ENCODE measurements around the gene ADGRD2. TPM values are rescaled to one million over a fixed set of nuclear protein-coding genes. Genes with fewer than 3 reads are reported as not detected.

The ADGRD2 gene
- polyA plus RNA-seq, 4 donors = 0.07 to 0.35 (median 0.10) TPM; not detected in 1

DNA sequence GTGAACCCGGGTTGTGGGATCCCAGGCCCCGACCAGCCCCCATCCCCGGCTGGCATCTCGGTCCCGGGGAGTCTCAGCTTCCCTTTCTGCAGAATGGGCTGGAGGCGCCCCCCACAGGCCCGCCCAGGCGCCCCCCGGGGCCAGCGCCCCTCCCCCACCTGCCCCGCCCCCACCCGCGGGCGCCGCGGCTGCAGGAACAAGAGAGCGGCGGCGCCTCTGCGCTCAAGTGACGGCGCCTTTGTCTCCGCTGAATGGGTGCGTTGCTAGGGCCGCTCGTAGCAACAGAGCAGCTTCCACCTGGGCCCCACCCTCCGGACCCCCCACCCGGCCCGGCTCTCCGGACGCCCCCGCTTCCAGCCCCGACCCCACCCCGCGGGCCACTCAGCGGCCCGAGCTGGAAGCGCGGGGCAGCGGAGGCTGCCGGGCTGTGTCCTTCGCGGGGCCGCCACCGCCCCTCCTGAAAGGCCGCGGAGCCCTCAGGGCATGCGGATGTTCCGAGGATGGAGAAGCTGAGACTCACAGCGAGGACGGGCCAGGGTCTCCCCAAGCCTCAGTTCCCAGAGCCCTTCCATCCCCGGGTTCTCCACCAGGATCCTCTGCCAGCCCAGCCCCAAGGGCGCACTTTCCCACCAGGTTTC is 27.5 kb downstream of the ADGRD2 start:
- no peak for DNase-seq (ENCODE audit: low read depth in 4 of 4, low spot score in 2 of 4)

GRCh38 chr9:124478354-124478753 is 28.1 kb downstream of the ADGRD2 start:
- DNase-seq (ENCODE audit: low read depth in 4 of 4, low spot score in 2 of 4) = no peak

DNA sequence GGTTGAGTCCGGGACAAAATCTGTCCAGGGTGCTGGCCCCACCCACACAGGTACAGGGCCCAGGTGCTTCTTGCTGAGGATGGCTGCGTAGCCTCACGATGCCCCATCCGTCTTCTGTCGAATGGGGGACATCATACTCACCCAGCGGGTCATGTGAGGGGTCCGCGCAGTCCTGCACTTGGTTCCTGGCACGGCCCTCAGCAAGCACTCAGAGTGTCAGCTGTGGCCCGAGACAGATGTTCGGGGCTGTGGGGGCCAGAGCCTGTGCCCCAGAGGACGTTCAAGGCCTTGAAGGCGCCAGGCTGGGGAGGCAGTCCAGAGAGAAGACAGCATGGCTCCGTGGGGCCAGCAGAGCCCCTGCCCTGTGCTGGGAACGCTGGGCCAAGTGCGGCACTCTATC is 29.1 kb downstream of the ADGRD2 start:
- DNase-seq (ENCODE audit: low read depth in 4 of 4, low spot score in 2 of 4) = no peak

- no peak for DNase-seq (ENCODE audit: low read depth in 4 of 4, low spot score in 2 of 4)
Observed at GRCh38 chr9:124479947-124480620, 29.8 kb downstream of the ADGRD2 start.

DNA sequence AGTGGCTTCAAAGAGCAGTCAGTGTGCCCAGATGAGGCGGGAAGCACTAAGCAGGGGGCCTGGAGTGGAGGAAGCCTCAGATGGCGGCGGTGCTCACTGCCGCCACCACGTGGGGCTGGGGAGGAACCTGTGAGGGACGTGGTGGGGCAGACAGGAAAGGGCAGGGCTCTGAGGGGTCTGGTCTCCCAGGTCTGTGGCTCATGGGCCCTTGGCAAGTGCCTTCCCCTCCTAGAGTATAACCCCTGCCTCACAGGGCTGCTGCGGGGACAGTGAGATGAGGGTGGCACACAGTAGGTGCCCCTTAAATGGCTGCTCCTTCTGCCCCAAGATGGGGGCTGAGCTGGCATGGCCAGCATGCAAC is 30.4 kb downstream of the ADGRD2 start:
- no peak for DNase-seq (ENCODE audit: low read depth in 4 of 4, low spot score in 2 of 4)

GRCh38 chr9:124481115-124481514 is 30.9 kb downstream of the ADGRD2 start:
- no peak for DNase-seq (ENCODE audit: low read depth in 4 of 4, low spot score in 2 of 4)

DNA sequence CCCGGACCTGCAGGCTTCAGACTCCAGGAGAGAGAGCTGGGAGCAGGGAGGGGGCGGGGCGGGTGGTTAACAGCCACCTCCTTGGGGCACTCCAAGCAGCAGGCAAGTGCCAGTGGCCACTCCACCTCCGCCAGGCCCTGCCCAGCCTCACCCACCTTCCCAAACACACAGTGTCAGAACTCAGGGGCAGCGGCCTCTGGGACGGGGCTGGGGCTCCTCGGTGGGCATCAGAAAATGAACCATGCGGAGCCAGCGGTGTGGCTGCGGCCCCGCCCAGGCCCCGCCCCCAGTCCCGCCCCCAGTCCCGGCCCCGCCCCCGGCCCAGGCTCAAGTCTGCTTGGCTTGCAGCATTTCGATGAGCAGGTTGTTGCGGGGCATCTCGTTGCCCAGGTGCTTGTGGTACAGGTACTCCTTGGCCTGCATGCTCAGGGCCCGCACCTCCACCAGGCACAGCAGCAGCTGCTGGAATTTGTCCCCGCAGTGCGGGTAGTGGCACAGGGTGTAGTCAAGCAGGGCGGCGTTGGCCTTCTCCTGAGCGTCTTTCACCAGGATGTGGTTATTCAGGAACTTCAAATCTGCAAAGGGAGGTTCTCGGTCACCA is 32.3 kb downstream of the ADGRD2 start:
- no peak for DNase-seq (ENCODE audit: low read depth in 4 of 4, low spot score in 2 of 4)

GRCh38 chr9:124483481-124483880 is 33.2 kb downstream of the ADGRD2 start:
- no peak for DNase-seq (ENCODE audit: low read depth in 4 of 4, low spot score in 2 of 4)

DNA sequence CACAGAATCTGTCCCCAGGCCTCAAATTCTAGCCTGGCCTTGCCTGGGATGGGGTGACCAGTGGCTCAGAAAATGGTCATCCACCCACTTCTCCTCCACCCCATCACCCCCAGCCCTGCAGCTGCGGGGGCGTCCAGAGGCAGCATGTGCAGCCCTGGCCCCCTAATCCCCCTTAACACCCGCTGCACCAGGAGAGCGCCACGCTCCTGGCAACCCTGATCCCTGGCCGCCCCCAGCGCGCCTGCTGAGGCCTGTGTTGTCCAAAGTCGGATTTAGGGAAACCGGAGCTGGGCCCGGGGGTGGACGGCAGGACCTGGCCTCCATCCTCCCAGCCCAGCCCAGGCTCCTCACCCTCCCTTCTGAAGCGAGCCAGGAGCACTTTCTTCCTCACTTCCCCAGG is 35.0 kb downstream of the ADGRD2 start:
- DNase-seq (ENCODE audit: low read depth in 4 of 4, low spot score in 2 of 4) = no peak

GRCh38 chr9:124485936-124486335 is 35.7 kb downstream of the ADGRD2 start:
- no peak for DNase-seq (ENCODE audit: low read depth in 4 of 4, low spot score in 2 of 4)

- DNase-seq (ENCODE audit: low read depth in 4 of 4, low spot score in 2 of 4) = no peak
Observed at GRCh38 chr9:124486778-124487259, 36.6 kb downstream of the ADGRD2 start.

DNA sequence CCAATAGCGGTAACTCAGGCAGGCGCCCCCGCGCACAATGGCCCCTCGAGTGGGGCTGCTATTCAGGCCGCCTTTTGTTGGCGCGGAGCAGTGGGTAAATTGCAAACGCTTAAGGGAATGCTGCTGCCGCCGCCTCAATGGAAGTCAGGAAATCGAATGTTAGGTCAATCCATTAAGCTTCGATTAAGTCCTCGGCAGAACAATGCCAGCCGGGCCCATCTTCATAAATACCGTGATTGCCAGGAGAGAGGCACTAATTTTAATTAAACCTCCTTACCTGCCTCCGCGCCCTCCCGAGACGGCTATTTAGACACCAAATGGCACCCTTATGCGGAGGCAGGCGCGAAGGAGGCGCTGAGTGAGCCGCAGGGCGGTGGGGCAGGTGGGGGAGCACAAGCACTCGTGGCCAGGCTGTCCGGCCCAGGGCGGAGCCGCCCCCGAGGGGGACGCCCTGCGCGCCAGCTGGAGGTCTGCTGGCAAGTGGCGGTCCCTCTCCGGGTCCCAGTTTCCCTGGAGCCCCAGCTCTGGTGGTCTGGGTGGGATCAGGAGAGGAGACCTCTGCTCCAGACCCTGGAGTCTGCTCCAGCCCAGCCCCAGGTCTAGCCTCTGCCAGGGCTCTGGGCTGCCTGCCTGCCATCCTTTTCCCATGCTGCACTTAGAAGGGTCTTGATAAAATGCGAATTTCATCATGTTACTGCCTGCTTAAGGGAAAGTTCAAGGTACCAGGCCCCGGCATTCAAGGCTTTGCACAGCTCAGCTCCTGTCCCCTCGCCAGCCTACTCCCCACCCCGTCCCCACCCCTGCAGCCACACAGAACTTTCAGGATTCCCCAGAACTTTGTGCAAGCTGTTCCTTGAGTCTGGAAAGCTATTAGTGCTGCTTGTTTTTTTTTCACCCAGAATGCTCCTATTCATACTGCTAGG is 37.3 kb downstream of the ADGRD2 start:
- DNase-seq (ENCODE audit: low read depth in 4 of 4, low spot score in 2 of 4) = no peak

DNA sequence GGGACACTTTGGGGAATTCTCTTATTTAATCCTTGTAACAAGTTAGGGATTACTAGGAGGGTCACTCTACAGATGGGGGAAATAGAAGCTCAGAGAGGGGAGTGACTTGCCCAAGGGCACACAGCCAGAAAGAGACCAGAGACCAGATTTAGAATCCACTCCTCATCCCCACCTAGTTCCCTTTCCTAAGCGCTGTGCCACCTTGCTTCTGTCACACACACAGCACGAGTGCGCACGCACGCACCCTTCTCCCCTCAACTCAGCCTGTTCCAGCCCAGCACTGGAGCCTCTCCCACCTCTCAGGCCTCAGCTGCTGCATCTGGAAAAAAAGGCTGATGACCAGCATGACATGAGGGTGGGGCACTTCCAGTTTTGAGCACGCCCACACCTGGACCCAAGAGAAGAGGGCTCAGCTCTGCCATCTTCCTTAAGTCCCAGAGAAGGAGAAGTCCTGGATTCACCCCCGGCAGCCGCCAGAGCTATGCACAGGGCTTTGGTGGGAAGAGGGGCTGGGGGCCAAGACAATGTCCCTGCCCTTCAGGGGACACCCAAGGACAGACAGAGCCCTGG is 38.5 kb downstream of the ADGRD2 start:
- no peak for DNase-seq (ENCODE audit: low read depth in 4 of 4, low spot score in 2 of 4)

GRCh38 chr9:124489222-124489621 is 39.0 kb downstream of the ADGRD2 start:
- no peak for DNase-seq (ENCODE audit: low read depth in 4 of 4, low spot score in 2 of 4)

DNA sequence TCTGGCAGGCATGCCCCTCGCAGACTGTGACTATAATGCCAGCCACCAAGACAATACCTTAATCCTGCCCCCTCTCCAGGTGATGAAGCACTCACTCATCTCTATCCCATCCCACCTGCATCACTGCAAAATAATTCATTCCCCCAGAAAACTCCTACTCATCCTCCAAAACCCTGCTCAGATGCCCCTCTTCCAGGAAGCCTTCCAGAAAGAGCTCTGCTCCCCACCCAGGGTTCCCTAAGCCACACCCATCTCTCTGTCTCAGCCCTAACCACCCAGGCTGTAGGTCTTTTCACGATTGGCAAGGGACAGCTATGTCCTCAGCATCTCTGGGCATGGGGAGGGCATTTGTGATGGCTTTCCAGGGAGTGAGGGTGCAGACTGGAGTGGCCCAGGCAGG is 39.8 kb downstream of the ADGRD2 start:
- DNase-seq (ENCODE audit: low read depth in 4 of 4, low spot score in 2 of 4) = no peak

DNA sequence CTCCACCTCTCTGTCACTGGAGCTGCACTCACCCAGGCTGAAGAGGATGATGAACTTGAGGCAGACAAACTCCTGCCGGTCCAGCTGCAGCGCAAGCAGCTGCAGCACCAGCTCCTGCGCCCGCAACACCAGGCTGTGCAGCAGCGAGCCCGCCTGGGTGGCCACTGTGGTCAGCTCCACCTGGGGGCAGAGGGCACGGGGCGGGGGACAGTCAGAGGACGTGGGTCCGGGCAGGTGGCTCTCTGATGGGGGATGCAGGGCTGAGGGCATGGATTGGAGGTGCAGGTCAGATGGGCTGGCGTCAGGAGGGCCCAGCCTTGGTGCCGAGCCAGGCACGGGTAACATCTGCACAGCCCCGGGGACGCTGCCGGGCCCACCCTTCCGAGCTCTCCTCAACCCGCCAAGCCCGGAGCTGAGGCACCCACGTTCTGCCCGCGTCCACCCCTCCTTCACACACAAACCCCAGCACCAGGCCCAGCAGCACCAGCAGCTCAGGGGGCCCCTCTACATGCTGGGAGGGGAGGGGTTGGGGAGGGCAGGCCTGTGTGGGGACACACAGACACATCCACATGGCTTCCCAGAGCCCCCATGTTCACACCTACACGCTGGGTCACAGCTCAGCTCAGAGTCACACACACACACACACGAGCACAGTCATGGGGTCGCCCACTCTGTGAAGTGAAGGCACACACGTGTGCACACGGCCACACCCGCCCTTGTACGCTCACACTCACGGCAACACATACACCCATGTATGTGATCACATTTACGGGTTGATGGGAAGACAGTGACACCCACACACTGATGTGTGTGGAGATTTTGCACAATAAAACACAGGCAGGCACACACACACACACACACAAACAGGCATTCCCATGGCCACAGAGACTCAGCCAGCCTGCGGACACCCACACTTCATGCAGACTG is 41.1 kb downstream of the ADGRD2 start:
- DNase-seq (ENCODE audit: low read depth in 4 of 4, low spot score in 2 of 4) = no peak

DNA sequence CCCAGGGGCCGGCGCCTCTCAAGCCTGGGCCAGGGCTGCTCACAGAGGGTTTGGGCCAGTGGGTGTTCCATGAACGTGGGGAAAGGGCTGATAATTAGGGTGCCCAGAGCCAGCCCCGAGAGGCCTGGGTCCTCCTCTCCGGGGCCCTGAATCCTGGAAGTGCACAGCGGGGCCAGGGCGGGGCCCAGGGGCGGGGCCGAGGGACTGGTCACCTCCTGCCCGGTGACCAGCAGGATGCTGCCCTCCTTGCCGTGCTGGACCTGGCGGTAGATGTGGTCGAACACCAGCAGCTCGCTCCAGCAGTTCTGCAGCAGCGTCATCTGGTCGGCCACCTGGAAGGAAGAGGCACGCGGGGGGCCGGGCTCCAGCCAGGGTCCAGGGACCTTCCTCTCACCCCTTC is 42.6 kb downstream of the ADGRD2 start:
- no peak for DNase-seq (ENCODE audit: low read depth in 4 of 4, low spot score in 2 of 4)

DNA sequence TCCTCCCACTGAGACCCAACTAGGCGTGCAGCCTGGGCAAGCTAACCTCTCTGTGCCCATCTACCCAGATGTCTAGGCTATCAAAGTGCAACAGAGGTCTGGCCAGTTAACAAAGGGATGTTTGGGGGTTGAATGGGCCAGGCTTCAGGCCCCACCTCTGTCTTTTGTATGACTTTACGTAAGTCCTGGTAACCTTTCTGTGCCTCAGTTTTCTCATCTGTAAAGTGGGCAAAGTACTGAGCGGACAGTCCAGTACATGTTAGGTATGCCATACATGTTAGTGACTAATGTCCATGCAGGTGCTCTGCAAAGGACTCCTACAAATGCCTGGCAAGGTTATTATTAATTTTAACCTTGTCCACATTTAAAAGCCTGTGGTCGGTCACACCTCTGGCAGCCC is 43.0 kb downstream of the ADGRD2 start:
- no peak for DNase-seq (ENCODE audit: low read depth in 4 of 4, low spot score in 2 of 4)

- no peak for DNase-seq (ENCODE audit: low read depth in 4 of 4, low spot score in 2 of 4)
Observed at GRCh38 chr9:124493794-124494479, 43.7 kb downstream of the ADGRD2 start.

Data from left renal cortex interstitium (tissue), 4 donors.